Neural progenitor cell (in vitro differentiated cells): ENCODE results near the gene YWHAB. TPM values are rescaled to one million over a fixed set of nuclear protein-coding genes. Genes with fewer than 3 reads are reported as not detected.

Source experiments
- DNase-seq: peaks from one replicate; pipeline ENCODE4 v3.0.0-alpha.2; 2016; ENCODE audit warnings: low spot score
- H2AFZ ChIP-seq: fragments of 200-600 bp; sonication (generic); replicated peaks from 2 replicates; pipeline ENCODE4 v1.6.1; 2016; ENCODE audit warnings: antibody characterized with exemption
- H3F3A ChIP-seq: fragments of 200-600 bp; sonication (generic); 2 replicates; pipeline ENCODE4 v1.6.1; 2016; ENCODE audit warnings: antibody characterized with exemption, low read depth
- H3K27ac ChIP-seq: fragments of 200-600 bp; sonication (generic); 2 replicates; pipeline ENCODE4 v1.5.1; 2016; ENCODE audit warnings: mild to moderate bottlenecking
- H3K27me3 ChIP-seq: fragments of 200-600 bp; sonication (generic); 2 replicates; pipeline ENCODE4 v1.6.1; 2016; ENCODE audit warnings: mild to moderate bottlenecking, moderate library complexity
- H3K36me3 ChIP-seq: fragments of 200-600 bp; sonication (generic); 2 replicates; pipeline ENCODE4 v1.5.1; 2016
- H3K4me1 ChIP-seq: fragments of 200-600 bp; sonication (generic); 2 replicates; pipeline ENCODE4 v1.6.1; 2016; ENCODE audit warnings: mixed run types
- H3K4me2 ChIP-seq: fragments of 200-600 bp; sonication (generic); 2 replicates; pipeline ENCODE4 v1.6.1; 2016
- H3K4me3 ChIP-seq: fragments of 200-600 bp; sonication (generic); 2 replicates; pipeline ENCODE4 v1.5.1; 2016
- H3K79me2 ChIP-seq: fragments of 200-600 bp; sonication (generic); 2 replicates; pipeline ENCODE4 v1.6.1; 2016; ENCODE audit warnings: low read depth
- H3K9ac ChIP-seq: fragments of 200-600 bp; sonication (generic); 2 replicates; pipeline ENCODE4 v1.6.1; 2016
- H3K9me3 ChIP-seq: fragments of 200-600 bp; sonication (generic); 2 replicates; pipeline ENCODE4 v1.5.1; 2016; ENCODE audit warnings: low read depth
- H4K20me1 ChIP-seq: fragments of 200-600 bp; sonication (generic); 2 replicates; pipeline ENCODE4 v1.6.1; 2016; ENCODE audit warnings: low read depth
- H3K27ac Mint-ChIP-seq: 3 replicates; pipeline ENCODE4 v1.8.0; 2021; ENCODE audit warnings: mixed read lengths
- H3K27me3 Mint-ChIP-seq: 2 replicates; pipeline ENCODE4 v1.8.0; 2022; ENCODE audit warnings: low read depth, mild to moderate bottlenecking, inconsistent platforms, moderate library complexity, mixed read lengths; ENCODE audit not compliant: insufficient read depth
- H3K36me3 Mint-ChIP-seq: 3 replicates; pipeline ENCODE4 v1.8.0; 2021; ENCODE audit warnings: mixed read lengths
- H3K4me1 Mint-ChIP-seq: 3 replicates; pipeline ENCODE4 v1.8.0; 2021; ENCODE audit warnings: mixed read lengths
- H3K4me3 Mint-ChIP-seq: 3 replicates; pipeline ENCODE4 v1.8.0; 2021; ENCODE audit warnings: mild to moderate bottlenecking, moderate library complexity, mixed read lengths
- H3K9me3 Mint-ChIP-seq: 3 replicates; pipeline ENCODE4 v1.8.0; 2020; ENCODE audit warnings: mixed read lengths
- CTCF ChIP-seq: fragments of 200-600 bp; sonication (generic); IDR thresholded peaks from 2 replicates; pipeline ENCODE4 v1.5.1; 2017; ENCODE audit warnings: antibody characterized with exemption, mild to moderate bottlenecking
- EZH2 ChIP-seq: fragments of 200-600 bp; sonication (generic); IDR thresholded peaks from 2 replicates; pipeline ENCODE4 v1.6.1; 2017; ENCODE audit warnings: antibody characterized with exemption, mild to moderate bottlenecking, moderate library complexity
- EZH2phosphoT487 ChIP-seq: fragments of 200-600 bp; sonication (generic); IDR thresholded peaks from 2 replicates; pipeline ENCODE4 v1.6.1; 2017; ENCODE audit warnings: antibody characterized with exemption
- total RNA-seq: library from RNA; depleted of rRNA; stranded (reverse); fragments of >200 nt; gene quantifications from 2 replicates; pipeline ENCODE4 v1.2.3, GENCODE V29; 2015; ENCODE audit warnings: low replicate concordance

YWHAB gene
- total RNA-seq, 1 donor from 2014 or later: 107 TPM

- no peaks in the 10 kb centered on the region for H3K27me3 ChIP-seq
- peaks cover 2% of the 10 kb centered on the region for H3K27me3 Mint-ChIP-seq
- TF ChIP-seq CTCF: no peak
- TF ChIP-seq EZH2: no peak
- H3K9me3 ChIP-seq: no peaks in the 10 kb centered on the region
- no peak overlapping the region for H2AFZ ChIP-seq
- H3K9me3 Mint-ChIP-seq: no peaks in the 10 kb centered on the region
- H3F3A ChIP-seq: no peaks in the 10 kb centered on the region
- H4K20me1 ChIP-seq: no peaks in the 10 kb centered on the region
- H3K4me2 ChIP-seq: no peak overlapping the region
- H3K4me1 ChIP-seq: no peaks in the 10 kb centered on the region
- no peak overlapping the region for H3K27ac Mint-ChIP-seq
- H3K4me3 ChIP-seq: no peak overlapping the region
- no peaks in the 10 kb centered on the region for H3K36me3 ChIP-seq
- peaks cover 6% of the 10 kb centered on the region for H3K36me3 Mint-ChIP-seq
- no peaks in the 10 kb centered on the region for H3K79me2 ChIP-seq
- no peak overlapping the region for H3K9ac ChIP-seq
- no peak overlapping the region for H3K27ac ChIP-seq
- no peak overlapping the region for H3K4me3 Mint-ChIP-seq
- no peaks in the 10 kb centered on the region for H3K4me1 Mint-ChIP-seq
- DNase-seq: no peak
Measured at GRCh38 chr20:44932916-44933315, 47.4 kb downstream of the YWHAB start.

- Histone ChIP-seq H2AFZ (no peak overlapping the region), H3F3A (no peaks in the 10 kb centered on the region), H3K4me3 (no peak overlapping the region), H4K20me1 (peaks cover under 1% of the 10 kb centered on the region), H3K27ac (no peak overlapping the region), H3K79me2 (no peaks in the 10 kb centered on the region), H3K4me1 (no peaks in the 10 kb centered on the region), H3K36me3 (no peaks in the 10 kb centered on the region), H3K4me2 (no peak overlapping the region), H3K9ac (no peak overlapping the region), H3K27me3 (no peaks in the 10 kb centered on the region), H3K9me3 (no peaks in the 10 kb centered on the region)
- Mint-ChIP-seq H3K27ac (no peak overlapping the region), H3K9me3 (no peaks in the 10 kb centered on the region), H3K27me3 (peaks cover 2% of the 10 kb centered on the region), H3K4me1 (no peaks in the 10 kb centered on the region), H3K36me3 (peaks cover 13% of the 10 kb centered on the region), H3K4me3 (no peak overlapping the region)
- no peak for DNase-seq
- TF ChIP-seq EZH2 (no peak), CTCF (no peak), EZH2phosphoT487 (no peak)
Measured at GRCh38 chr20:44936510-44936909, 51.0 kb downstream of the YWHAB start.

- Mint-ChIP-seq H3K27ac (no peak overlapping the region), H3K9me3 (no peaks in the 10 kb centered on the region), H3K4me3 (no peak overlapping the region), H3K36me3 (peaks cover 16% of the 10 kb centered on the region), H3K4me1 (no peaks in the 10 kb centered on the region), H3K27me3 (peaks cover 2% of the 10 kb centered on the region)
- no peaks in the 10 kb centered on the region for H3K9me3 ChIP-seq
- H3K36me3 ChIP-seq: no peaks in the 10 kb centered on the region
- H3K4me3 ChIP-seq: no peak overlapping the region
- no peak overlapping the region for H3K9ac ChIP-seq
- no peaks in the 10 kb centered on the region for H3K27me3 ChIP-seq
- TF ChIP-seq CTCF: no peak
- no peak for TF ChIP-seq EZH2
- TF ChIP-seq EZH2phosphoT487: no peak
- DNase-seq: no peak
- no peaks in the 10 kb centered on the region for H3F3A ChIP-seq
- H2AFZ ChIP-seq: no peak overlapping the region
- no peaks in the 10 kb centered on the region for H3K79me2 ChIP-seq
- H3K4me1 ChIP-seq: no peaks in the 10 kb centered on the region
- peaks cover 6% of the 10 kb centered on the region for H4K20me1 ChIP-seq
- no peak overlapping the region for H3K27ac ChIP-seq
- no peak overlapping the region for H3K4me2 ChIP-seq
Measured at GRCh38 chr20:44938637-44939036, 53.1 kb downstream of the YWHAB start.
